ENCODE measurements around the gene PLCG2.
"Not testable (repeated sequence)": the region's sequence is repeated elsewhere in the genome, so short reads cannot be mapped to it uniquely, and the experiment has no call there.

PLCG2 gene

DNA sequence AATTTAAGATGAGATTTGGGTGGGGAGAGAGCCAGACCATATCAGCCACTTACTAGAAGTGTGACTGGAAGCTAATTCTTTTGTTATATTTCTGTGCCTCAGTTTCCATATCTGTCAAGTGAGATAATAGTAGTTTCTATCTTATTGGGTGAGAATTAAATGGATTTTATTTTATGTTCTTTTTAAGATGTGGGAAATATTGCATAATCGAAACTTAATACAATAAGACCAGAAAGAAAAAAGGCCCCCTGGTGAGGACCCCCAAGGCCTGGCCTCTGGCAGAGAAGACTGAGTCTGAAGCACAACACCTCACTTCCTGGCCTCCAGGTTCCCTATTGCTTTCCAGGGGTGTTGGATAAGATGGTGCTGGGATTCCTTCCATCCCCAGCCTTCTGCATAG, 13.7 kb downstream of the PLCG2 start:
- DNase-seq: no peak

DNA sequence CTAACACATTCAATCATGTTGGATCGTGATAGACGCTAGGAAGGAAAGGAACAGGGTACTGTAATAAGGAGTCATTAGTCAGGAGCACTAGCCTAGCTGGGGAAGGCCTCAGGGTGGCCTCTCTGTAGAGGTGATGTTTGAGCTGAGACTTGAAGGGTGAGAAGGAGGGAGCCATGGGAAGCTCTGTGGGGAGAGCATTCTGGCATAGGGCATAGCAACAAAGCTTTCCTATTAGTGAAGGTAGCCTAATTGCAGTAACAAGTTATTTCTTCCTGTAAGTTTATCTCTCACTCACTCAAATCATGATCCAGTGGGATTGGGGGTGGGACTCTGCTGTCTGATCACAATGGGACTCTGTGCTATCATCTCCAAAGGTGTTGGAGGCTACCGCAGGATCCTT, 16.1 kb downstream of the PLCG2 start:
- DNase-seq: no peak

DNA sequence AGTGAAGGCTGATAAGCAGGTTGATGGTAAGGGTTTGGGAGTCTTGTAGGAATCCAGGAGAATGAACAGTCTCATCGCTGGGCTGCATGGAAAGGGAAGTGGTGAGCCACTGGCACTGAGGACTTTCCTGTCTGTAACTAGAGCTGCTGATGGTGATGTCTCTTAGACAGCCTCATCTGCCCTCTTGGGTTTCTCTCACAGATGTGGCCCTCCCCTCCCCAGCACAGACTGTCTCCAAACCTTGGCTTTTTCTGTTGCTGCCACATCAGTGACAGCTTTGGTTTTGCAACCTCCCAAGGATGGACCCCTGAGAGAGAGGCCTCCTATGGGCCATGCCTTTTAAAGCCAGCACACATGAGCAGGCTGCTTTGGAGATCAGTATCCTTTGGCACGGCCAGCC, 16.9 kb downstream of the PLCG2 start:
- DNase-seq: no peak

DNA sequence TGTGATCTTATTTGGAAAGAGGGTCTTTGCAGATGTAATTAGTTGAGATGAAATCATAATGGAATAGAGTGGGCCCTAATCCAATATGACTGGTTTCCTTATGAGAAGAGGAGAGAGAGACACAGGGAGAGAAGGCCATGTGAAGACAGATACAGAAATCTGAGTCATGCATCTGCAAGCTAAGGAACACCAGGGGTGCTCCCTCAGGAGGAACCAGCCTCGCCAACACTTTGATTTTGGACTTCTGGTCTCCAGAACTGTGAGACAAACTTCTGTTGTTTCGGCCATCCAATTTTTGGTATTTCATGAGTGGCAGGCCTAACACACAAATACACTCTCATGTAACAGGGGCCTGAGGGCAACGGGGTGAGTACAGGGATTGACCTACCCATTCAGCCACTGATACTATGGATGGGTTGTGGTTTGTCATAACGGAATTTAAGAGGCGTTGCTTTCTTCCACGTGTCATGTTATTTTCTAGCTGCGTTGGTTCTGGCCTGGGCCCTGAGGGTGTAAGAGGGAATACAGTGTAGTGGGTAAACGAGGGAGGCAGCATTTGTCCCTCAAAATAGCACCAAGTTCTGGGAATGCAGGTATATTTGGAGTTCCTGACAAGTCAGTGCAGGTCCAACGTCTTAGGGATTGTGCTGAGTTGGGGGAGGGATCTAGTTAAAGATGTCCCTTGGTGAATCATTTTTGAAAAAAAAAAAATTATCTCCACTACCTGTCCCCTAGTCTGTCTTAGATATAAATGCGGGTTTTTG, 17.7 kb downstream of the PLCG2 start:
- DNase-seq: no peak

DNA sequence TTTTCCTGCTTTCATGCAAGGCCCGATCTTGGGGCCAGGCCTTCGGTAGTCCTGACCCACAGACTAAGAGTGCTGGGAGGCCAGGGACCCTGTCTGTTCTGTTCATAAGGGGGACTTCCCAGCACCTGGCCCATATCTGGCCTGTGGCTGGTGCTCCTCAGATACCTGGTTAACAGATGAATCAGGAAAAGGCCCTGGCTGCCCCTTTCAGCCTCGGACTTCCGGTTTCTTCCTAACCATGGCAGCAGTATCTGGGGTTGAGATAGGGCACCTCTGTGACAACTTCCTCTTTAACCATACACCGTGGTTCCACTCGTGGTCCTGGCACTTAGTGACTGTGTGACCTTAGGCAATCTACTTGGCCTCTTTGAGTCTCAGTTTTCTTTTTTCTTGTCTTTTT, 18.4 kb downstream of the PLCG2 start:
- DNase-seq: no peak

DNA sequence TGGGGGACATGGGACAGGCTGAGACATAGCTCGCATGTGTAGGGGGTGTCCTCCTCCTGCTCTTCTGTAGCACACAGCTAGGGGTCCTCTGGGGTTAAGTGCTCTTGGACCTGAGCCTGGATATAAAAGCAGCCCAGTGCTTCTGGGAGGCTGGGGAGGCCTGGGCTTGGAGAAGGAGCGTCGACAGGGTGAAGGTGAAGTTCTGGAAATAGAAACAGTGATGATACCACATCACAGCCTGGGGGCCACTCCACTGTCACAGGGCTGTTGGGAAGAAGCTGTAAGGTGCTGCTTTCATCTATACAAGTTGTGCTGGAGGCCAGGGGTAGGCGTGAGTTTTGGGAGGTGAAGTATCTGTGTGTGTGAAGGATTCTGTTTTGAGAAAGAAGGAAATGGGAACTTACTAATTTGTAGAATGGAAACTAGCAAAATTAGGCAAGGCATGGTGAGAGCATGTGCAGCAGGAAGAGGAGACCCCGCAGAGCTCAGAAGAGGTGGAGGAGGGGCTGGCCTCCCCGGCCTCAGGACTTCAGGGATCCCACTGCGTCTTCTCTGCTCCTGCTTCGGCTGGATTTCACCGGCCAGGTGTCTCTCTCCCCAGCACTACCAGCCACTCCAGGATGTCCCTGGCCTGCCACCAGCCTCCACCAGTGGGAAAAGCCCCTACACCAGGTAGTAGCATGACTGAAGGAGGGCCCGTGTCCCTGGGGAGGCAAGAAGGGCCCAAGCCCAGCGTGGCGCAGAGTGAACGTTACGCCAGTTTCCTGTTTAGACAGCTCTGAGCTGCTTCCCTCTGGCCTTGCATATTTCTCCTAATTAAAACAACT, 19.4 kb downstream of the PLCG2 start:
- no peak for DNase-seq

DNA sequence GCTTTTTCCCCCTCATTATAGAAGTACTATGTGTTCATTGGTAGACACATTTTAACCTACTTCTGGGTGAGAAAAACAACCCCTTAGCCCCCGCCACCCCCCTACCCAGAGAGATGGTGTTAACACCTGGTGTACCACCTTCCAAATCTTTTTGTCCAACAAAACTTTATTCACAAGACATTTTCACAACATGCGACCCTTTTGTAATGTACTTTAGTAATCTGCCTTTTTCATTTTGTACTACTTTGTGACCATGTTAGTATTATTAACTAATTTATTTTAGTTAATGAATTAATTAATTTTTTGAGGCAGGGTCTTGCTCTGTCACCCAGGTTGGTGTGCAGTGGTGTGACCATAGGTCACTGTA, 20.0 kb downstream of the PLCG2 start:
- no peak for DNase-seq

DNA sequence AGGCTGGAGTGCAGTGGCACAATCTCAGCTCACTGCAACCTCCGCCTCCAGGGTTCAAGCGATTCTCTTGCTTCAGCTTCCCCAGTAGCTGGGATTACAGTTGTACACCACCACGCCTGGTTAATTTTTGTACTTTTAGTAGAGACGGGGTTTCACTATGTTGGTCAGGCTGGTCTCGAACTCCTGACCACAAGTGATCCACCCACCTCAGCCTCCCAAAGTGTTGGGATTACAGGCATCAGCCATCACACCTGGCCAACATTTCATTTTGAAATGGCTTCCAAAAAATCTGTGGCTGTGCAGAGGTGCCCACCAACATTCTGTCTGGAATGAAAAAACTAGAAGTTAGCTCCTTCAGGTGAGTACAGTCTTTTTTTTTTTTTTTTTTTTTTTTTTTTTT, 22.6 kb downstream of the PLCG2 start:
- not testable (repeated sequence) for DNase-seq

DNA sequence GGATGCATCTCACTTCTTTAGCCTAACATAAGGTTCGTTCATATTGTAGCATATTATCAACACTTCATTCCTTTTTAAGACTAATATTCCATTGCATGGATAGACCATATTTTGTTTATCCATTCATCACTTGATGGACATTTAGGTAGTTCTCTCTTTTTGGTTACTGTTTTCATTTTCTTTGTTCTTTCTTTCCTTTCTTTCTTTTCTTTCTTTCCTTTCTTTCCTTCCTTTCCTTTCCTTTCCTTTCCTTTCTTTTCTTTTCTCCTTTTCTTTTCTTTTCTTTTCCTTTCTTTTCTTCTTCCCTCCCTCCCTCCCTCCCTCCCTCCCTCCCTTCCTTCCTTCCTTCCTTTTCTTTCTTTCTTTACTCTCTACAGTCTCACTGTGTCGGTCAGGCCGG, 24.2 kb downstream of the PLCG2 start:
- no peak for DNase-seq

DNA sequence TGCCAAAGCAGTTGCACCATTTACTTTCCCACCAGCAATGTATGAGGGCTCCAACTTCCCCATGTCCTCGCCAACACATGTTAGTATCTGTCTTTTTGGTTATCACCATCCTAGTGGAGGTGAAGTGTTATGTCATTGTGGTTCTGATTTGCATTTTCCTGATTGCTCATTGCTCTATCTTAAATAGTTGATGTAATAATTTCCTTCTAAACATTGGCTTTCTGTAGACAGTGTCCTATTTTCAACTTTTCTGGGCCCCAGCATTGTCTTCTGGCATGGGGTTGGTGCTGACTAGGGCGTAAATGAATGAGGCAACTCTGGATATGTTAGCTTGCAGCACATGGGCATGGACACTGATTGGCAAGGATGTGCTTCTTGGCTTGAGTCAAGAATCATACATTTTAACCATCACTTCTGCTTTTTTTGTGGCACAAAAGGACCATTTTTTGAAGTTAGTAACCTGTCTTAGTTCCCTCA, 25.1 kb downstream of the PLCG2 start:
- no peak for DNase-seq

DNA sequence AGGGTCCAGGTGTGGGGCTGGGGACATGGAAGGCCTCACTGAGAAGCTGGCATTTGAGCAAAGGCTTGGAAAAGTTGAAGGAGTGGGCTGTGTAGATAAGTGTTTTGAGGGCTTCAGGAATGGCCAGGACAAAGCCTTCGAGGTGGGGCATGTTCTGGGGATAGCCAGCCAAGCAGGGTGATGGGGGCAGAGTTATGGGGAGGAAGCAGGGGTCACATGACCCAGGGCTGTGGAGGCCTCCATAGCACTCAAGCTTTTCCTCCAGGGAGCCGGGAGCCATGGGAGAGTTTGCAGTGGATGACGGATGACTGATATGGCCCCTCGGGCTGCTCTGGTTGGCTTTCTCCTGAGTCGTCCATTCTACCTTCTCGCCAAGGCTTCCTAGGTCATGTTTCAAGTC, 27.6 kb downstream of the PLCG2 start:
- DNase-seq: no peak

DNA sequence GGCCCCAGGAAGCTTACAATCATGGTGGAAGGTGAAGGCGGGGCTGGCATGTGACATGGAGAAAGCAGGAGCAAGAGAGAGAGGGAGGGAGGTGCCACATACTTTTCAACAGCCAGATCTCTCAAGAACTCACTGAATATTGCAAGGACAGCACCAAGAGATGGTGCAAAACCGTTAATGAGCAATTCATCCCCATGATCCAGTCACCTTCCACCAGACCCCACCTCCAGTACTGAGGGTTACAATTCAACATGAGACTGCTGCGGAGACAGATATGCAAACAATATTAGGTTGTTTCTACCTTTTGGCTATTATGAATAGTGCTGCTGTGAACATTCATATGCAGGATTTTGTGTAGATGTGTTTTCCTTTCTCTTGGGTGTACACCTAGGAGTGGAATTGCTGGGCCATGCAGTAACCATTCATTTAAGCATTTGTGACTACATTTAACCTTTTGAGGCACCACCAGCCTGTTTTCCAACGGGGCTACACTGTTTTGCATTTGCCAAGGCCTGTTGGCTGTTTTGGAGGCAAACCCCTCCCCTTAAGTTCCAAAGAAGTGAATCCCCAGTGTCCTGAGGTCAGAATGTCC, 28.8 kb downstream of the PLCG2 start:
- DNase-seq: no peak

DNA sequence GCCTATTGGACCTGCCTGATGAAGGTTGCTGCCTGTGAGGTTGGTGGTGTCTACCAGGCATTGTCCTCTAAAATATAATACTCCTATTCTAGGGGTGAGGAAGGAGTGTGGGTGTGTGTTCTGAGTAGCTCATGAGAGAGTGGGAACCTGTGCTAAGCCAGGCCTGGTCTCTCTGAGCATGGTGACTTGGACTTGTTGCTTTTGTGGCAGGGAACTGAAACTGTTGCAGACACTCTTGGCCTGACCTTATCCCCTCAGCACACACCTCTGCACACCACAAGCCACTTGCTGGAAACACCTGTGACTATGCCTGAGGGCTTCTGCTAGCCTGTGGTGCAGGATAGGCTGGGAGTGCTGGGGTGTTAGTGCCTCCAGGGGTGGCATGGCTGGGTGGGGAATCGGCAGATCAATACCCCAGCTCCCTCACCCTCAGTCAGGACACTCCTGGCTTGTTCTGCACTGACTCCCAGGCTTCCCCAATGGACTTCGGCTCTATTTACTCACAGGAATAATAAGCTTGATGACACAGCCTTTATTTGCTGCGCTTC, 29.9 kb downstream of the PLCG2 start:
- DNase-seq: no peak

DNA sequence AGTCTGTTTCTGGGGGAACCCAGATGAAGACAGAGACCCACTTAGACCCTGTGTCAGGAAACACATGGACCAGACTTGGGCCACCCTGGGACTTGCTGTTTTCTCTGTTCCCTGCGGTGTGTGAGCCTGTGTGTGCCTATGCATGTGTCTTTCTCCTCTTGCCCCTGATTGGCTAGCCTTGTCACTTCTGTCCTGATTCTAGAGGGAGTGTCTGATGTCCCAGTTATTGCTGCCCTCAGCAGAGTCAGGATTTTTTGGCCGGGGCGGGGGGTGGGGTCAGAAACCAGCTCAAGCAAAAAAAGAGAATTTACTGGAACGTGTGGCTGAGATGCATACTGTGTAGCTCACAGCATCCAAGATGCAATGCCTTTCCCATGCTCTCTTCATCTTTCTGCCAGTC, 30.5 kb downstream of the PLCG2 start:
- DNase-seq: no peak

DNA sequence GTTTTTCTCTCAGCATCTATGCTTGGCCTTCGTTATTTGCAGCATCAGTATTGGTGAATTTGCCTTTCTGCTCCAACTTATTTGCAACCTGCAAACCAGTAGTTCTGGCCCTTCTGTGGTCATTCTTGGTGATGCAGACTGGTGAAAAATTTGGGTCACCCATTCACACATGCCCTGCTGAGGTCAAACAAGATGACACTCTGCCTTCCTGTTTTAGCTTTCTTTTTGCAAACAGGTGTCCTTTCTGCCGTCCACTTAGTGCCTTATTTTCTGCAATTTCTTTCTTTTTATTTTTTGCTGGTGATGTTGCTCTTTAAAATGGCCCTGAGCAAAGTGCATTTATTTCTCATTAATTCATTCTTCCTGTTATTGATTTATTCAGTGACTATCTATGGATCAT, 31.3 kb downstream of the PLCG2 start:
- no peak for DNase-seq

DNA sequence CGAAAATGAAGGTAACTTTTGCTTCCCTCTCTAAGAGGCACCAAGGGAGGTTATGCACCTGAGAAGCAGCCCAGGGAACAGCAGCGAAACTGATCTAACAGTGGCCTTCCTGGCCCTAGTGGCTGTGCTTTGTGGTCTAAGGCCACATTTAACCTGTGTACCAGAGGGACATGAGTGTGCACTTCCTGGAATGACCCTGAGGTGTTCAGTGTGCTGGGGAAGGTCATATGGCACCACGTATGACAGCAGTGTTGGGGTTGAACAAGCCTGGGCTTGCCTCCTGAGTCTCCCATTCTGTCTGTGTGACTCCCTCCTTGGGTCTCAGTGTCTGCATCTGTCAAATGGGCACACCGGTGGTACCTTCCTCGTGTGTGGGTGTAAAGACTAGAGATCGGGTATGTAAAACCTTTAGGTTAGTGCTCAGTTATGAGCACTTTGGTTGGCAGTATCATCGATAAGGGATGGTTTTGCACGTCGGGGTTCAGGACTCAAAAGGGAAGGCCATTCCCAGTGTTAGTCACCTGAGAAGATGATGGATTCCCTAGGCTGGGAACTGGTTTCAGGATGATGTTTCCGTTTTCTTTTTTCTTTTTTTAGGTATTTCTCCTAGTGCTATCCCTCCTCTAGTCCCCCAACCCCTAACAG, 31.9 kb downstream of the PLCG2 start:
- no peak for DNase-seq

DNA sequence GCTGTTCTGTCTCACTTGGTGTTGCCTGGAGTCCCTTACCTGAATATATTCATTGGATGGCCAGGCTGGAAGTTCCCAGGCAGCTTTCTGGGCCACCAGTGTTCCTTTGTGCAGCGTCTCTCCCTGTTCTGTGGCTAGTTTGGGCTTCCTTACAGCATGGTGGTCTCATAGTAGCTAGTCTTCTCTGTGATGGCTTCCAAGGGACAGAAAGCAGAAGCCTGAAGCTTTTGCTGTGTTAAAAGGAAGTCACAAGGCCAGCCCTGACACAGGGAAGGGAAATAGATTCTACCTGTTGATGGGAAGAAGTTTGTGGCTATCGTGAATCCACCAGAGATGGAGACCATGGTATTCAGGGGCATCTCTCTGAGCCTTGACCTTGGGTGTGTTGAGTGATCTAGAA, 34.6 kb downstream of the PLCG2 start:
- DNase-seq: no peak

DNA sequence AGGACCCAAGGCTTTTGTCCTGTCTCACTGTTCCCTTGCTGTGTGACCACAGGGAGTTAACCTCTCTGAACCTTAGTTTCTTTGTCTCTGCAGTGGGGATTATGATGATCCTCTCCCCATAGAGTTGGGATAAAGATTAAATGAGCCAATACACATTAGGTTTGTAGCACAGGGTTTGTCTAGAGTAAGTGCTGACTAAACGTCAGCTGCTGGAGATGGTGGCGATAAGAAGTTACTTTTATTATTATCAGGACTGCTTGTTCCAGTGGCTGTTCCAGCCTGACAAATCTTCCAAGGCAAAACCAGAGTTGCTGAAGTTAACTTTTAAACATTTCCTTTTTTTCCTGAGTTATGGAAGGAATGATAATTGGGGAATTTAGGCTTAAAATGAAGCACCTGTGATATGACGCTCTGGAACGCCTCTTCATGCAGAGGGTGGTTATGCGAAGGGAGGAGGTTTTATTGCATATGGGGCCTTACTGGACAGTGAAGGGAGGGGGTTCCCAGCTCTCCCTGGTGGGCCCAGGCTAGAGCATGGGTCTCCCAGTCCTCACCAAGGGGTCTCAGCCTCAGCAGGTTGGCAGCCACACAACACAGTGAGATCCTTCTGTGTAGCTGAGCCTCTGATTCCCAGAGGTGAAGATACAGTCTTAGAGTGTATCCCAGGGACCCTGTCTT, 35.8 kb downstream of the PLCG2 start:
- DNase-seq: no peak

DNA sequence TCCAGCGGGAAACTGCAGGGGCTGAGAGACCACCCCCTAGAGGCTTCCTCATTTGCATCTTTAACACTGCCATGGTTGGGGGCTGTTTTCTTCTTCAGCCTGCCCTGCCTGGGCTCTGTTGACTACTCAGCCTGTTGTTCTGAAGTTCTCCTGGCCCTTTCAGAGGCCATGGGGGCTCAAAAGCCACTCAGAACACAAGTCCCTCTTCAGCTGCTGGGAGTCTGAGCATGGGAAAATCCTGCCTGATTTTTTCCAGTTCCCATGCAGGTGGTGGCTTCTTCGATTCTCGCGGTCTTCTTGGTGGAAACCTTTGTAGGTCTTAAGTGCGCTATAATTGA, 36.3 kb downstream of the PLCG2 start:
- no peak for DNase-seq

DNA sequence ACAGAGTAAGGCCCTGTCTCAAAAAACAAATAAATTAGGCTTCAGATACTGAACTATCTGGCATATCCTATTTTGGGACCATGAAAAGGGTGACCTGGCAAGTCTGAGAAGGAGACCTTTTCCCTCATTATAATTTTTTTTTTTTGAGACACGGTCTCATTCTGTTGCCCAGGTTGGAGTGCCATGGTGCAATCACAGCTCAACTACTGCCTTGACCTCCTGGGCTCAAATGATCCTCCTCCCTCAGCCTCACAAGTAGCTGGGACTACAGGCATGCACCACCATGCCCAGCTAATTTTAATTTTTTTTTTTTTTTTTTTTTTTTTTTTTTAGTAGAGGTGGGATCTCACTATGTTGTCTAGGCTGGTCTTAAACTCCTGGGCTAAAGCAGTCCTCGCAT, 37.3 kb downstream of the PLCG2 start:
- no peak for DNase-seq

DNA sequence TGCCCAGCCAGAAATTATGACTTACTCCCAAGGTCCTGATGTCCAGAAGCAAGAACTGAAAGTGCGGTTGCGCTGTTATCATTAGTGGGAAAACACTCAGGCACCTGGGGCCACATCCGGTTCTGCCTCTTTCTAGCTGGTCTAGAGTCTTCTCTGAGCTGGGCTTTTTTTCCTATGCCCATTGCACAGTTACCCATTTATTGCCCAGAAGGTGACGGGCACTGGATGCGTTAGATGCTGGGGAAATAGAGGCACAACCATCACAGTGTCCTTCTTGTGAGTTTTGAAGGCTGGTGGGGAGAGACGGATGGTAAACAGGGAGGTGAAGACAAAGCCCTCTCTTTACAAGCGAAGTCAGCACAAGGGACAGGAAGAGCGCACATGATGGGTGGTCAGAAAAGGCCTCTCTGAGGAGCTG, 37.7 kb downstream of the PLCG2 start:
- no peak for DNase-seq

DNA sequence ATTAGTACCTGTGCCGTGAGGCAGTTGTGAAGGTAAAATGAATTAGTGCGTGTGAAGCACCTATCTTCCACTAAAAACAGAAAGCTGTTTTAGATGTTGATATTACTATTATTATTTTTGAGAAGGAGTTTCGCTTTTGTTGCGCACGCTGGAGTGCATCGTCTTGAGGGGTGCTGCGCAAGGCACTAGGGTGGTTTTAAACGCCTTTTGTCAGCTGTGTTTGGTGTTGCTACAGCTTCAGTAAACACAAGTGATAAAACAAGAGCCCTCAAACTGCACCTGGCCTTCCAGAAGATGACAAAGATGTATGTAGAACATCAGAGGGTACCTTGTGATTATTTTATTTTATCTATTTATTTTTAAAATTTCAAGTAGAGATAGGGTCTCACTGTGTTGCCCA, 38.2 kb downstream of the PLCG2 start:
- no peak for DNase-seq
